GM18519 (cell line): ENCODE data around the gene MORN1.

Experiments used
- ATAC-seq: cut with Tn5 transposase; IDR thresholded peaks from one replicate; pipeline ENCODE4 v1.9.1; 2021; ENCODE audit warnings: mild to moderate bottlenecking, moderate library complexity; ENCODE audit not compliant: unreplicated experiment, low FRiP score

Gene MORN1

GRCh38 chr1:2375923-2376260 is 15.5 kb downstream of the MORN1 start:
- no peak for ATAC-seq

- ATAC-seq, result no peak
Observed at GRCh38 chr1:2375246-2375922, 16.0 kb downstream of the MORN1 start.

- ATAC-seq, result no peak
Observed at GRCh38 chr1:2374252-2375155, 16.9 kb downstream of the MORN1 start.

- no peak for ATAC-seq
Observed at GRCh38 chr1:2373551-2374251, 17.7 kb downstream of the MORN1 start.

- ATAC-seq, result no peak
Observed at GRCh38 chr1:2372551-2373490, 18.5 kb downstream of the MORN1 start.

GRCh38 chr1:2368053-2368744 is 23.2 kb downstream of the MORN1 start:
- no peak for ATAC-seq

GRCh38 chr1:2363847-2364513 is 27.4 kb downstream of the MORN1 start:
- no peak for ATAC-seq

GRCh38 chr1:2360588-2361364 is 30.6 kb downstream of the MORN1 start:
- ATAC-seq, result no peak

GRCh38 chr1:2358651-2359640 is 32.4 kb downstream of the MORN1 start:
- ATAC-seq, result no peak

GRCh38 chr1:2358072-2358471 is 33.3 kb downstream of the MORN1 start:
- ATAC-seq, result no peak

GRCh38 chr1:2356911-2357845 is 34.2 kb downstream of the MORN1 start:
- ATAC-seq, result no peak

GRCh38 chr1:2356401-2356800 is 35.0 kb downstream of the MORN1 start:
- ATAC-seq, result no peak

- ATAC-seq, result no peak
Observed at GRCh38 chr1:2355373-2356261, 35.7 kb downstream of the MORN1 start.

GRCh38 chr1:2354511-2355372 is 36.6 kb downstream of the MORN1 start:
- ATAC-seq, result no peak
